DMS 273 treated with DMSO at 0.1 percent for 48 hours (cell line): Measurements from ENCODE around the gene CYB5R2.

Source experiments
- DNase-seq: peaks from one replicate; lab custom pipeline; 2025; lab: John Stamatoyannopoulos, UW

CYB5R2 gene

GRCh38 chr11:7672960-7673723 lies at the start of gene CYB5R2:
Gene CYB5R2 (minus strand): TSS chr11:7673500. CDS start chr11:7672825, 675 bp downstream.
- DNase-seq = no peak

GRCh38 chr11:7714786-7715185 lies 41.5 kb upstream of the CYB5R2 start:
- no peak for DNase-seq

- DNase-seq = no peak
Measured at GRCh38 chr11:7706377-7706776, 33.1 kb upstream of the CYB5R2 start, which contains the start of gene OVCH2. Gene OVCH2 (minus strand): TSS chr11:7706477. CDS start chr11:7706394, 83 bp downstream.

- no peak for DNase-seq
Measured at GRCh38 chr11:7703740-7704139, 30.4 kb upstream of the CYB5R2 start.

- no peak for DNase-seq
Measured at GRCh38 chr11:7696424-7696823, 23.1 kb upstream of the CYB5R2 start.

- DNase-seq = no peak
Measured at GRCh38 chr11:7694235-7694634, 20.9 kb upstream of the CYB5R2 start.

GRCh38 chr11:7692426-7692825 lies 19.1 kb upstream of the CYB5R2 start:
- DNase-seq = no peak

- no peak for DNase-seq
Measured at GRCh38 chr11:7691759-7692350, 18.6 kb upstream of the CYB5R2 start.

- DNase-seq = no peak
Measured at GRCh38 chr11:7690648-7691047, 17.3 kb upstream of the CYB5R2 start.

- no peak for DNase-seq
Measured at GRCh38 chr11:7689239-7689638, 15.9 kb upstream of the CYB5R2 start.

GRCh38 chr11:7688238-7688826 lies 15.0 kb upstream of the CYB5R2 start:
- DNase-seq = no peak

- no peak for DNase-seq
Measured at GRCh38 chr11:7687386-7687785, 14.1 kb upstream of the CYB5R2 start.

GRCh38 chr11:7686761-7687160 lies 13.5 kb upstream of the CYB5R2 start:
- DNase-seq = no peak

GRCh38 chr11:7683571-7683970 lies 10.3 kb upstream of the CYB5R2 start:
- no peak for DNase-seq

- DNase-seq = no peak
Measured at GRCh38 chr11:7677796-7678201, 4.5 kb upstream of the CYB5R2 start.

GRCh38 chr11:7677071-7677470 lies 3.8 kb upstream of the CYB5R2 start:
- no peak for DNase-seq

- no peak for DNase-seq
Measured at GRCh38 chr11:7675631-7676030, 2.3 kb upstream of the CYB5R2 start.

GRCh38 chr11:7673724-7674434 lies 579 bp upstream of the CYB5R2 start:
- DNase-seq = no peak

GRCh38 chr11:7672276-7672959 lies 882 bp downstream of the CYB5R2 start:
- no peak for DNase-seq

- no peak for DNase-seq
Measured at GRCh38 chr11:7671347-7672215, 1.7 kb downstream of the CYB5R2 start.

- DNase-seq = no peak
Measured at GRCh38 chr11:7670641-7671040, 2.7 kb downstream of the CYB5R2 start.
